ENCODE data around the gene MAN2A1.
"Not testable (repeated sequence)": the region's sequence is repeated elsewhere in the genome, so short reads cannot be mapped to it uniquely, and the experiment has no call there.

MAN2A1 gene

DNA sequence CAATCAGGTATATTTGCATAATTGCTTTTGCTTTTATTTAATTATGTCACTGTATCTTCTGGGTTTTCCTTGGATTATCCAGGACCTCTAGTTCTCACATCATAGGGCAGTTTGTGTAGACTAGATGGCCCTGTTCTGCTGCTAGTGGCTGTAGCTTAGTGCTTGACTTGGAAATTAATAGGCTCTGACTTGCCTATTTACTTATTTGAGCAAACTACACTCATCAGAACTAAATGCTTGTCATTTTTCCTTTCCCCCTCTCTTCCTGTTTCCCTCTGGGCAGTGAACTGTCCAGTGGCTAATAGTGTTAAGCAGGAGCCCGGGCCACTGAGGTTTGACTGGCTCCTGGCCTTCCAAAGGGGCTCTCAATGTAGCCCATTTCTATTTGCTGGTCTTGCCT, 135.7 kb downstream of the MAN2A1 start:
- in situ Hi-C loops (cut with HindIII; ENCODE audit: low sequenced_read_pairs) = no loop called here
- TF ChIP-seq, protein P1, sequence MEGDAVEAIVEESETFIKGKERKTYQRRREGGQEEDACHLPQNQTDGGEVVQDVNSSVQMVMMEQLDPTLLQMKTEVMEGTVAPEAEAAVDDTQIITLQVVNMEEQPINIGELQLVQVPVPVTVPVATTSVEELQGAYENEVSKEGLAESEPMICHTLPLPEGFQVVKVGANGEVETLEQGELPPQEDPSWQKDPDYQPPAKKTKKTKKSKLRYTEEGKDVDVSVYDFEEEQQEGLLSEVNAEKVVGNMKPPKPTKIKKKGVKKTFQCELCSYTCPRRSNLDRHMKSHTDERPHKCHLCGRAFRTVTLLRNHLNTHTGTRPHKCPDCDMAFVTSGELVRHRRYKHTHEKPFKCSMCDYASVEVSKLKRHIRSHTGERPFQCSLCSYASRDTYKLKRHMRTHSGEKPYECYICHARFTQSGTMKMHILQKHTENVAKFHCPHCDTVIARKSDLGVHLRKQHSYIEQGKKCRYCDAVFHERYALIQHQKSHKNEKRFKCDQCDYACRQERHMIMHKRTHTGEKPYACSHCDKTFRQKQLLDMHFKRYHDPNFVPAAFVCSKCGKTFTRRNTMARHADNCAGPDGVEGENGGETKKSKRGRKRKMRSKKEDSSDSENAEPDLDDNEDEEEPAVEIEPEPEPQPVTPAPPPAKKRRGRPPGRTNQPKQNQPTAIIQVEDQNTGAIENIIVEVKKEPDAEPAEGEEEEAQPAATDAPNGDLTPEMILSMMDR (IDR thresholded peaks at IDR 0.05; ENCODE audit: low read depth, low read length) = no peak
- DNase-seq (ENCODE audit: low read depth, low spot score) = no peak

DNA sequence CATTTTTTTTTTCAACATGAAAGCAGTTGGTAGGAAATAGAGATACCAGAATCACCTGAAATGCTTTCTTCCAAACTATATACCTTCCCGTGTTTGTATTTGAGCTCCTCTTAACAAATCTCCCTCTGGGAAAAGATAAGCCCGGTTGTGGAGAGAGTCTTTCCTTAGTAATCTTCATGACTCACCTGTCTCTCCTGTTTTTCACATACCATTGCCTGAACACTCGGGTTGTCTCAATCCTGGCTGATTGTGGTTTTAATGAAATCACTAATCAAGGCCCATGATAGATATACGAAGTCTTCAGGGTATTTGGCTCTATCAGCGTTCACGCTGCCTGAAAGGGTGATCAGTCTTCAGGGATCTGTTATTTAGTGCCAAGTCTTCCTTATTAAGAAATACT, 136.7 kb downstream of the MAN2A1 start:
- in situ Hi-C loops (cut with HindIII; ENCODE audit: low sequenced_read_pairs) = no loop called here
- DNase-seq (ENCODE audit: low read depth, low spot score) = no peak
- TF ChIP-seq, protein P1 (IDR thresholded peaks at IDR 0.05; ENCODE audit: low read depth, low read length) = no peak
- H3K4me3 ChIP-seq (ENCODE audit: low read depth, low read length) = no peak overlapping the region

More for the DNA sequence above, 135.7 kb downstream of the MAN2A1 start:
- H3K4me3 ChIP-seq (ENCODE audit: low read depth, low read length) = no peak overlapping the region

DNA sequence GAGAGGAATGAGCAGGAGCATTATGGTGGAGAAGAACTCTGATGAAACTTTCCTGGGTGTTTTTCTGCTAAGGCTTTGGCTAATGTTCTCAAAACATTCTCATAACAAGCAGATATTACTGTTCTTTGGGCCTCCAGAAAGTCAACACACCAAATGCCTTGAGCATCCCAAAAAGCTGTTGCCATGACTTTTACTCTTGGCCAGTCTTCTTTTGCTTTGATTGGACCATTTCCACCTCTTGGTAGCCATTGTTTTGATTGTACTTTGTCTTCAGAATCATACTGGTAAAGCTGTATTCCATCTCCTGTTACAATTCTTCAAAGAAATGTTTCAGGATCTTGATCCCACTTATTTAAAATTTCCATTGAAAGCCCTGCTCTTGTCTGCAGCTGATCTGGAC, 139.6 kb downstream of the MAN2A1 start:
- TF ChIP-seq, protein P1 (IDR thresholded peaks at IDR 0.05; ENCODE audit: low read depth, low read length) = no peak
- in situ Hi-C loops (cut with HindIII; ENCODE audit: low sequenced_read_pairs) = no loop called here
- H3K4me3 ChIP-seq (ENCODE audit: low read depth, low read length) = no peak overlapping the region
- DNase-seq (ENCODE audit: low read depth, low spot score) = peak; percentile 60

GRCh38 chr5:109830955-109831502, 141.3 kb downstream of the MAN2A1 start:
- no peak overlapping the region for H3K4me3 ChIP-seq (ENCODE audit: low read depth, low read length)
- in situ Hi-C loops (cut with HindIII; ENCODE audit: low sequenced_read_pairs) = no loop called here
- TF ChIP-seq, protein P1 (IDR thresholded peaks at IDR 0.05; ENCODE audit: low read depth, low read length) = no peak
- DNase-seq (ENCODE audit: low read depth, low spot score) = peak; percentile 43

- in situ Hi-C loops (cut with HindIII; ENCODE audit: low sequenced_read_pairs); DNase-seq (ENCODE audit: low read depth, low spot score); H3K4me3 ChIP-seq (ENCODE audit: low read depth, low read length): not testable (repeated sequence)
Measured at GRCh38 chr5:109832207-109833188, 142.8 kb downstream of the MAN2A1 start.

DNA sequence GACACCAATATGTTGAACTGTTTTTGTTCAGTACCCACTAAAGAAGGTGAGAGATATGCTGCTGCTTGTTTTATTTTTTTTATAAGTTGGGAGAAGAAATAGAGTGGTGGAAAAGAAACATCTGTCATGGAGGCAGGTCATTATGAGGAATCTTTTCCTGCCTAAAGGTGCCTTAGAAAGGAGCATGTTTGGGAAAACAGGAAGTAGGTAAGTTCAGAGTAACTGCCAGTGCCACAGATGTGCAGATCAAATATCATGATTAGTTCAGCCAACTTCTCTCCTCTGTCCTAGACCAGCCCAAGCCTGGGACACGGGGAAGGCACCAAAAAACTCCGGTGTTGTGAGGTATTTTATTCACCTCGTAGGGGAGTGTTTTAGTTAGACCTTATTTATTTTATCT, 144.2 kb downstream of the MAN2A1 start:
- peak; percentile 12 for DNase-seq (ENCODE audit: low read depth, low spot score)
- in situ Hi-C loops (cut with HindIII; ENCODE audit: low sequenced_read_pairs) = no loop called here
- no peak overlapping the region for H3K4me3 ChIP-seq (ENCODE audit: low read depth, low read length)
- TF ChIP-seq, protein P1 (IDR thresholded peaks at IDR 0.05; ENCODE audit: low read depth, low read length) = no peak

- DNase-seq (ENCODE audit: low read depth, low spot score) = no peak
- no peak overlapping the region for H3K4me3 ChIP-seq (ENCODE audit: low read depth, low read length)
- in situ Hi-C loops (cut with HindIII; ENCODE audit: low sequenced_read_pairs) = no loop called here
- TF ChIP-seq, protein P1 (IDR thresholded peaks at IDR 0.05; ENCODE audit: low read depth, low read length) = no peak
Measured at GRCh38 chr5:109836280-109836679, 146.6 kb downstream of the MAN2A1 start.
